GM12875 (cell line): ENCODE data around the gene FNDC3A.
"Not testable (repeated sequence)": the region's sequence is repeated elsewhere in the genome, so short reads cannot be mapped to it uniquely, and the experiment has no call there.

Source experiments
- H3K4me3 ChIP-seq: one replicate; pipeline ENCODE4 v1.5.1; 2011; ENCODE audit warnings: low read depth, low read length, control low read depth
- CTCF ChIP-seq: IDR thresholded peaks from 2 replicates; pipeline ENCODE4 v1.5.1; 2011; ENCODE audit warnings: low read depth, mild to moderate bottlenecking, control low read depth, inconsistent platforms, low read length, moderate library complexity, borderline replicate concordance; ENCODE audit not compliant: insufficient read depth

The FNDC3A gene

GRCh38 chr13:49148405-49148804, 172.7 kb downstream of the FNDC3A start:
- no peak for TF ChIP-seq CTCF
- H3K4me3 ChIP-seq, result no peak overlapping the region

GRCh38 chr13:49157955-49158584, 182.4 kb downstream of the FNDC3A start:
- not testable (repeated sequence) for H3K4me3 ChIP-seq

- H3K4me3 ChIP-seq, result not testable (repeated sequence)
Observed at GRCh38 chr13:49163162-49163561, 187.4 kb downstream of the FNDC3A start.

- no peak for TF ChIP-seq CTCF
Observed at GRCh38 chr13:49164712-49165111, 189.0 kb downstream of the FNDC3A start.

GRCh38 chr13:49165798-49166752, 190.4 kb downstream of the FNDC3A start:
- H3K4me3 ChIP-seq, result no peak overlapping the region
- TF ChIP-seq CTCF, result no peak

More at GRCh38 chr13:49164712-49165111, 189.0 kb downstream of the FNDC3A start:
- no peak overlapping the region for H3K4me3 ChIP-seq

- H3K4me3 ChIP-seq, result no peak overlapping the region
- TF ChIP-seq CTCF, result no peak
Observed at GRCh38 chr13:49171359-49171758, 195.6 kb downstream of the FNDC3A start.

GRCh38 chr13:49183672-49184325, 208.1 kb downstream of the FNDC3A start:
- no peak for TF ChIP-seq CTCF
- H3K4me3 ChIP-seq, result no peak overlapping the region
